ENCODE data around the gene LRMDA.

LRMDA gene

GRCh38 chr10:76192151-76192550 lies 760.7 kb downstream of the LRMDA start (continued):
- TF ChIP-seq REST (tag by site-specific recombination; IDR thresholded peaks at IDR 0.05): no peak

- TF ChIP-seq ZNF521 (tag by site-specific recombination; IDR thresholded peaks at IDR 0.05): no peak
- TF ChIP-seq KLF8 (tag by site-specific recombination; IDR thresholded peaks at IDR 0.05): no peak
- TF ChIP-seq ZNF449 (tag by site-specific recombination; IDR thresholded peaks at IDR 0.05): no peak
- TF ChIP-seq HOXD13 (CRISPR knock-in tag; IDR thresholded peaks at IDR 0.05; ENCODE audit: borderline replicate concordance): no peak
- no peak for TF ChIP-seq ZNF354C (tag by site-specific recombination; IDR thresholded peaks at IDR 0.05; ENCODE audit: borderline replicate concordance, low read depth)
- peaks cover 7% of the 10 kb centered on the region for H3K4me1 ChIP-seq (ENCODE audit: control insufficient read depth, insufficient read depth, low read length)
- ChIA-PET POLR2A (no interaction called here), CTCF (interaction anchor here (0.6 to 0.7 kb wide), 2 partner anchors 51 to 246 kb away, joined by 3 read pairs; no protein-coding TSS in a partner anchor)
- H3K36me3 ChIP-seq (ENCODE audit: control insufficient read depth in 2 of 2, insufficient read depth in 1 of 2, low read length in 2 of 2): no peaks in the 10 kb centered on the region
- H3K27ac ChIP-seq (ENCODE audit: extremely low read depth, low read depth, low read length): no peak overlapping the region
- H3K9me3 ChIP-seq (ENCODE audit: control insufficient read depth, insufficient read depth, low read depth, low read length): no peaks in the 10 kb centered on the region
- H3K4me3 ChIP-seq (ENCODE audit: low read depth, low read length): no peak overlapping the region
These were observed 761.4 kb downstream of the LRMDA start for GRCh38 chr10:76192694-76193320.

- Histone ChIP-seq H3K9me3 (ENCODE audit: control insufficient read depth, insufficient read depth, low read depth, low read length) (no peaks in the 10 kb centered on the region), H3K27ac (ENCODE audit: extremely low read depth, low read depth, low read length) (no peak overlapping the region), H3K4me1 (ENCODE audit: control insufficient read depth, insufficient read depth, low read length) (peaks cover 3% of the 10 kb centered on the region), H3K36me3 (ENCODE audit: control insufficient read depth in 2 of 2, insufficient read depth in 1 of 2, low read length in 2 of 2) (no peaks in the 10 kb centered on the region), H3K4me3 (ENCODE audit: low read depth, low read length) (no peak overlapping the region)
- POLR2A ChIA-PET: no interaction called here
- CTCF ChIA-PET: no interaction called here
- no peak for TF ChIP-seq ZNF26 (tag by site-specific recombination; IDR thresholded peaks at IDR 0.05)
- no peak for TF ChIP-seq WT1 (tag by site-specific recombination; IDR thresholded peaks at IDR 0.05)
- TF ChIP-seq IKZF3 (tag by site-specific recombination; IDR thresholded peaks at IDR 0.05): no peak
- TF ChIP-seq ZNF138 (tag by site-specific recombination; IDR thresholded peaks at IDR 0.05; ENCODE audit: borderline replicate concordance): no peak
- TF ChIP-seq ZNF211 (tag by site-specific recombination; IDR thresholded peaks at IDR 0.05; ENCODE audit: low read depth): no peak
- TF ChIP-seq ZBTB7A (tag by site-specific recombination; IDR thresholded peaks at IDR 0.05; ENCODE audit: low read depth): no peak
- no peak for TF ChIP-seq ZNF621 (tag by site-specific recombination; IDR thresholded peaks at IDR 0.05)
- TF ChIP-seq ZNF747 (tag by site-specific recombination; IDR thresholded peaks at IDR 0.05): no peak
- no peak for TF ChIP-seq ZNF398 (tag by site-specific recombination; IDR thresholded peaks at IDR 0.05)
- no peak for TF ChIP-seq ZNF23 (tag by site-specific recombination; IDR thresholded peaks at IDR 0.05; ENCODE audit: borderline replicate concordance)
- TF ChIP-seq FEZF1 (tag by site-specific recombination; IDR thresholded peaks at IDR 0.05): no peak
- no peak for TF ChIP-seq ZNF302 (tag by site-specific recombination; IDR thresholded peaks at IDR 0.05; ENCODE audit: low read depth)
- no peak for TF ChIP-seq ZSCAN16 (tag by site-specific recombination; IDR thresholded peaks at IDR 0.05)
- no peak for TF ChIP-seq ZNF571 (tag by site-specific recombination; IDR thresholded peaks at IDR 0.05)
These were observed 764.4 kb downstream of the LRMDA start for GRCh38 chr10:76195654-76196390.
